Endothelial cell of umbilical vein (primary cell): Measurements from ENCODE around the gene ATG7. TPM values are rescaled to one million over a fixed set of nuclear protein-coding genes. Genes with fewer than 3 reads are reported as not detected.

Source experiments
- BruUV-seq: library from RNA; stranded (reverse); fragments of 400-500 nt; replicated peaks from 2 replicates; lab custom pipeline; 2021; lab: Mats Ljungman, UMichigan
- CTCF ChIA-PET: fragments of 300-600, 350-600 bp; sonication (Branson Sonifier 250); formaldehyde crosslinking; loops from one replicate; lab custom pipeline; 2021; ENCODE audit warnings: antibody characterized with exemption, inconsistent platforms; lab: Charles Lee
- POLR2A ChIA-PET: fragments of 300-600, 350-600 bp; sonication (Branson Sonifier 250); formaldehyde crosslinking; loops from one replicate; lab custom pipeline; 2021; ENCODE audit warnings: antibody characterized with exemption, inconsistent platforms; lab: Charles Lee
- DNase-seq: peaks from one replicate; pipeline ENCODE4 v3.0.0-alpha.2; 2011; ENCODE audit warnings: low read depth, low spot score
- FAIRE-seq: peaks from 2 replicates; lab custom pipeline; 2011; peaks lifted over from hg19 to GRCh38; lab: Jason Lieb, UNC
- H2AFZ ChIP-seq: 2 replicates; pipeline ENCODE4 v1.6.0; 2012; ENCODE audit warnings: low read depth, low read length, control low read depth, inconsistent platforms
- H3K27ac ChIP-seq: 2 replicates; pipeline ENCODE4 v1.5.1; 2011; ENCODE audit warnings: low read depth, mild to moderate bottlenecking, control low read depth, low read length, moderate library complexity; ENCODE audit not compliant: insufficient read depth
- H3K27me3 ChIP-seq, 2 experiments: 2 replicates each; pipeline versions ENCODE4 v1.6.0 to v1.6.1; 2011; ENCODE audit warnings: low read length in 2 of 2, mixed read lengths in 1 of 2; ENCODE audit not compliant: control insufficient read depth in 2 of 2, insufficient read depth in 2 of 2
- H3K36me3 ChIP-seq, 2 experiments: 2 replicates in 1 of 2; 3 replicates in 1 of 2; pipeline ENCODE4 v1.5.1; 2011; ENCODE audit warnings: low read length in 2 of 2, mild to moderate bottlenecking in 1 of 2, moderate library complexity in 1 of 2; ENCODE audit not compliant: control insufficient read depth in 2 of 2, insufficient read depth in 2 of 2; ENCODE audit errors: extremely low read depth in 1 of 2
- H3K4me1 ChIP-seq: 3 replicates; pipeline ENCODE4 v1.5.1; 2011; ENCODE audit warnings: mild to moderate bottlenecking, low read length; ENCODE audit not compliant: control insufficient read depth, insufficient read depth; ENCODE audit errors: extremely low read depth
- H3K4me2 ChIP-seq: 2 replicates; pipeline ENCODE4 v1.6.1; 2011; ENCODE audit warnings: low read length, control low read depth, mixed read lengths; ENCODE audit not compliant: insufficient read depth
- H3K4me3 ChIP-seq, 3 experiments: fragments of 200-600 bp in 1 of 3; sonication (generic), shearing (Covaris generic) in 1 of 3; replicated peaks in 1 of 3; 2 replicates each; pipeline ENCODE4 v1.5.1; 2011 to 2016; ENCODE audit warnings: control low read depth in 3 of 3, low read length in 3 of 3, mild to moderate bottlenecking in 2 of 3, inconsistent platforms in 1 of 3, low read depth in 1 of 3, moderate library complexity in 1 of 3; ENCODE audit not compliant: insufficient read depth in 1 of 3
- H3K79me2 ChIP-seq: 2 replicates; pipeline ENCODE4 v1.6.0; 2012; ENCODE audit warnings: low read length, inconsistent platforms; ENCODE audit not compliant: control insufficient read depth, insufficient read depth
- H3K9ac ChIP-seq: replicated peaks from 2 replicates; pipeline ENCODE3; 2011; ENCODE audit warnings: low read length, control low read depth; ENCODE audit not compliant: insufficient read depth; ENCODE audit errors: extremely low read depth
- H3K9me1 ChIP-seq: replicated peaks from 3 replicates; pipeline ENCODE4 v1.6.0; 2011; ENCODE audit warnings: mild to moderate bottlenecking, low read length; ENCODE audit not compliant: control insufficient read depth, insufficient read depth; ENCODE audit errors: extremely low read depth
- H3K9me3 ChIP-seq: replicated peaks from 2 replicates; pipeline ENCODE4 v1.5.1; 2012; ENCODE audit warnings: low read length, inconsistent platforms; ENCODE audit not compliant: control insufficient read depth, insufficient read depth
- H4K20me1 ChIP-seq: replicated peaks from 2 replicates; pipeline ENCODE3; 2011; ENCODE audit warnings: mild to moderate bottlenecking, low read length; ENCODE audit not compliant: control insufficient read depth, insufficient read depth; ENCODE audit errors: extremely low read depth
- EZH2 ChIP-seq: IDR thresholded peaks from 2 replicates; pipeline ENCODE4 v1.6.1; 2012; ENCODE audit warnings: borderline replicate concordance, low read depth, mild to moderate bottlenecking, moderate library complexity, low read length, inconsistent platforms; ENCODE audit not compliant: severe bottlenecking
- FOS ChIP-seq: IDR thresholded peaks from 2 replicates; pipeline ENCODE4 v1.6.1; 2011; ENCODE audit warnings: mild to moderate bottlenecking, low read length, moderate library complexity, borderline replicate concordance; ENCODE audit not compliant: insufficient read depth
- GATA2 ChIP-seq: IDR thresholded peaks from 2 replicates; pipeline ENCODE4 v1.7.0; 2011; ENCODE audit warnings: low read depth, mild to moderate bottlenecking, moderate library complexity, mixed read lengths, low read length; ENCODE audit not compliant: insufficient read length, insufficient read depth
- JUN ChIP-seq: IDR thresholded peaks from 2 replicates; pipeline ENCODE4 v1.6.1; 2011; ENCODE audit warnings: borderline replicate concordance, low read depth; ENCODE audit not compliant: insufficient read length, insufficient read depth
- MYC ChIP-seq: IDR thresholded peaks from one replicate; pipeline ENCODE4 v1.6.1; 2011; ENCODE audit warnings: mild to moderate bottlenecking, low read depth, low read length
- POLR2A ChIP-seq: IDR thresholded peaks from 2 replicates; pipeline ENCODE4 v1.6.1; 2012; ENCODE audit warnings: low read depth, mild to moderate bottlenecking, control low read depth, low read length
- POLR2AphosphoS5 ChIP-seq: IDR thresholded peaks from 2 replicates; pipeline ENCODE4 v1.6.1; 2012; ENCODE audit warnings: low read depth, mild to moderate bottlenecking, control low read depth, low read length, moderate library complexity; ENCODE audit not compliant: insufficient read depth
- dilution Hi-C: fragments of 300-500 bp; cut with MboI; formaldehyde crosslinking; loops from one replicate; pipeline ENCODE4 v1.15.0; 2019; ENCODE audit warnings: low sequenced_read_pairs; ENCODE audit not compliant: extremely low pct_ligation_motif_present
- intact Hi-C: fragments of 100-400 bp; cut with micrococcal nuclease; formaldehyde crosslinking; loops from one replicate; pipeline ENCODE4 v1.10.0; 2022
- polyA plus RNA-seq, 4 experiments: library from polyadenylated mRNA; depleted of rRNA in 3 of 4; stranded (reverse) in 3 of 4; unstranded in 1 of 4; fragments of >200 nt; gene quantifications; 2 replicates each; pipeline versions ENCODE4 v1.2.1 to v1.2.3, GENCODE V29; 2011 to 2012; ENCODE audit warnings: missing spikeins in 1 of 4
- total RNA-seq: library from RNA; stranded (reverse); gene quantifications from 2 replicates; pipeline ENCODE4 v1.2.3, GENCODE V29; 2021
- TF ChIP-seq, protein P1 (sequence below), 2 donors: IDR thresholded peaks; 1 replicate in 1 of 2; 2 replicates in 1 of 2; pipeline ENCODE4 v1.5.1; 2011; ENCODE audit warnings: low read length in 2 of 2, mild to moderate bottlenecking in 2 of 2, moderate library complexity in 2 of 2, control low read depth in 1 of 2, inconsistent platforms in 1 of 2, low read depth in 1 of 2; ENCODE audit not compliant: insufficient read depth in 1 of 2; ENCODE audit errors: extremely low read depth in 1 of 2
- TF ChIP-seq, protein P2 (sequence below): IDR thresholded peaks from 2 replicates; pipeline ENCODE4 v1.6.1; 2011; ENCODE audit not compliant: insufficient read depth, insufficient read length

Gene ATG7
- total and polyA plus RNA-seq, 2 donors (not counting 3 experiments of a cell fraction or from before 2014, with no cell fraction given): 30.8 to 48.3 TPM

DNA sequence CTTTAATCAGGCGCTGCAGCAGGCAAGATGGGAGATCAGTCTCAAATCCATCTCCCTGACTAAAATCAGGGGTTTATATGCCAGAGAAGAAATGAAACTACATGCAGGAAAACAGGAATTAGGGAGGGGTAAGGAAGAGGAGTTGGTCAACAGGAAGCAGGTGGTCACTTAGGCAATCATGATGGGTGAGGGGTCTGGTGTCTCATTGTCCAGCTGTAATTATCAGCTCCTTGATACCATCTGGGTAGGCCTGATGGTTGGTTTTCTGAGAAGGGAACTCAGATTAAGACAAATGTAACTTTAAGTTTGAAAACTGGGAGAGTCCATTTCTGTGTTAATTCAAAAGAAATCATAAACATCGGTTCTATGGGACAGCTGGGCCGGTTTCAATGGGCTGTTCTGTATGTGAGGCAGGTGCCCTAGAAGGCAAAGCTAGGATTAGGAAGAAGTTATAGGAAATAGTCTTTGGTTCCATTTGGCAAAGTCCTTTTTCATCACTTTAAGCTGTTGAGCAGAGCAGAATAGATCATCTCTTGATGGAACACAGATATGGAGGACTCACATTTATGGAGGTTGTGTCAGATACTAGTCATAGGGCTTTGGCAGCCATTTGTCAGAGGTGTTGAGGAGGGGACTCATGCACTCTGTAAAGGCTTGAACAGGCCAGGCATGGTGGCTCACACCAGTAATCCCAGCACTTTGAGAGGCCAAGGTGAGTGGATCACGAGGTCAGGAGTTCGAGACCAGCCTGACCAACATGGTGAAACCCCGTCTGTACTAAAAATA lies 222.1 kb downstream of the ATG7 start:
- no peak for TF ChIP-seq POLR2AphosphoS5
- no TSS peak for BruUV-seq
- Histone ChIP-seq H3K4me2 (no peak overlapping the region), H4K20me1 (no peaks in the 10 kb centered on the region), H3K9me3 (no peaks in the 10 kb centered on the region), H3K36me3 (no peaks in the 10 kb centered on the region), H3K27ac (peak overlapping the region; percentile 42), H3K9ac (no peak overlapping the region), H2AFZ (no peak overlapping the region), H3K4me3 (no peak overlapping the region), H3K79me2 (no peaks in the 10 kb centered on the region), H3K27me3 (no peaks in the 10 kb centered on the region), H3K4me1 (peaks cover 34% of the 10 kb centered on the region), H3K9me1 (no peaks in the 10 kb centered on the region)
- DNase-seq (peak; percentile 27), FAIRE-seq (no peak)
- ChIA-PET CTCF (interaction anchor here (1.0 kb wide), 2 partner anchors 17 to 115 kb away, joined by 3 read pairs; no protein-coding TSS in a partner anchor), POLR2A (no interaction called here)
- dilution Hi-C loops: no loop called here
- intact Hi-C loops: no loop called here

DNA sequence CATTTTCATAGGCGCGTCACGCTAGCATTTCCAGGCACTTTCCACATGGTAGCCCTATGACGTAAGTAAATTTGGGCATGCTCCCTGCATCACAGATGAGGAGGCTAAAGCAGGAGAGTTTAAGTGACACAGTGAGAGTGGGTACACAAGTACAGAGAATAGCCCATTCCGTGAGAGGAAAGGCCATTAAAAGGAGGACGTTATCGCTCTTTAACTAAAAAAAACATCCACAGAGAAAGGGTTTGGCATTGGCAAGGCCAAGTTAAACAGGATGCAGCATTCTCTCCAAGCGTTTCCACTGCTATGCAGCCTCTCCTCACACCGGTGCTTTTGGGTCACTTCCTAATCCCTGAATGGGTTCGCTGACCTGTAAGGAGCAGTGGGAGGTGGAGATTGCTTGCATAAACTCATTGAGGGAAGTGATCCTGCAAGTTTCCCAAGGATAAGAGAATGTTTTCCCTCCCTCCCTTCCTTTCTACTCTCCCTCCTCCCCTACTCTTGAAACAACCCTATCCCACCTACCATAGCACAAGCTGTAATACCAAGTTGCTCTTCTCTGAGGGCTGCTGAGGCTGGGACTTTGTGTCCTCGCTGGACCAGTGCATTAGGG lies 223.9 kb downstream of the ATG7 start:
- H3K9ac ChIP-seq: peak overlapping the region; percentile 42
- H3K27me3 ChIP-seq: no peaks in the 10 kb centered on the region
- ChIA-PET POLR2A (no interaction called here), CTCF (interaction anchor here (1.0 to 2.2 kb wide), 2 partner anchors 43 to 117 kb away, joined by 3 to 5 read pairs; no protein-coding TSS in a partner anchor)
- intact Hi-C loops (loop anchor here (1.0 to 2.0 kb wide), 9 partner anchors 13 to 146 kb away; no protein-coding TSS in a partner anchor), dilution Hi-C loops (no loop called here)
- no peaks in the 10 kb centered on the region for H3K9me1 ChIP-seq
- H3K27ac ChIP-seq: peak overlapping the region; percentile 86
- H2AFZ ChIP-seq: no peak overlapping the region
- no peaks in the 10 kb centered on the region for H3K79me2 ChIP-seq
- H3K36me3 ChIP-seq: no peaks in the 10 kb centered on the region
- peak; percentile 100 for FAIRE-seq
- peak overlapping the region; percentile 23 for H3K4me2 ChIP-seq
- H4K20me1 ChIP-seq: no peaks in the 10 kb centered on the region
- H3K4me3 ChIP-seq: no peak overlapping the region
- peak; percentile 3 for TF ChIP-seq MYC
- TF ChIP-seq EZH2: no peak
- TF ChIP-seq, protein P1, sequence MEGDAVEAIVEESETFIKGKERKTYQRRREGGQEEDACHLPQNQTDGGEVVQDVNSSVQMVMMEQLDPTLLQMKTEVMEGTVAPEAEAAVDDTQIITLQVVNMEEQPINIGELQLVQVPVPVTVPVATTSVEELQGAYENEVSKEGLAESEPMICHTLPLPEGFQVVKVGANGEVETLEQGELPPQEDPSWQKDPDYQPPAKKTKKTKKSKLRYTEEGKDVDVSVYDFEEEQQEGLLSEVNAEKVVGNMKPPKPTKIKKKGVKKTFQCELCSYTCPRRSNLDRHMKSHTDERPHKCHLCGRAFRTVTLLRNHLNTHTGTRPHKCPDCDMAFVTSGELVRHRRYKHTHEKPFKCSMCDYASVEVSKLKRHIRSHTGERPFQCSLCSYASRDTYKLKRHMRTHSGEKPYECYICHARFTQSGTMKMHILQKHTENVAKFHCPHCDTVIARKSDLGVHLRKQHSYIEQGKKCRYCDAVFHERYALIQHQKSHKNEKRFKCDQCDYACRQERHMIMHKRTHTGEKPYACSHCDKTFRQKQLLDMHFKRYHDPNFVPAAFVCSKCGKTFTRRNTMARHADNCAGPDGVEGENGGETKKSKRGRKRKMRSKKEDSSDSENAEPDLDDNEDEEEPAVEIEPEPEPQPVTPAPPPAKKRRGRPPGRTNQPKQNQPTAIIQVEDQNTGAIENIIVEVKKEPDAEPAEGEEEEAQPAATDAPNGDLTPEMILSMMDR (IDR thresholded peaks at IDR 0.05; ENCODE audit: extremely low read depth in 1 of 2, insufficient read depth in 1 of 2, low read depth in 1 of 2, low read length in 2 of 2): no peak
- peak; percentile 87 for TF ChIP-seq POLR2A
- peak; percentile 97 for TF ChIP-seq GATA2
- peak; percentile 53 for TF ChIP-seq FOS
- TF ChIP-seq, protein P2, sequence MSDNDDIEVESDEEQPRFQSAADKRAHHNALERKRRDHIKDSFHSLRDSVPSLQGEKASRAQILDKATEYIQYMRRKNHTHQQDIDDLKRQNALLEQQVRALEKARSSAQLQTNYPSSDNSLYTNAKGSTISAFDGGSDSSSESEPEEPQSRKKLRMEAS: no peak
- peak; percentile 98 for TF ChIP-seq POLR2AphosphoS5
- TF ChIP-seq JUN: peak; percentile 66
- no peaks in the 10 kb centered on the region for H3K9me3 ChIP-seq
- peak; percentile 100 for DNase-seq
- no TSS peak for BruUV-seq
- peaks cover 35% of the 10 kb centered on the region for H3K4me1 ChIP-seq
